ENCODE measurements around the gene DYRK2.

- TF ChIP-seq, protein P1, sequence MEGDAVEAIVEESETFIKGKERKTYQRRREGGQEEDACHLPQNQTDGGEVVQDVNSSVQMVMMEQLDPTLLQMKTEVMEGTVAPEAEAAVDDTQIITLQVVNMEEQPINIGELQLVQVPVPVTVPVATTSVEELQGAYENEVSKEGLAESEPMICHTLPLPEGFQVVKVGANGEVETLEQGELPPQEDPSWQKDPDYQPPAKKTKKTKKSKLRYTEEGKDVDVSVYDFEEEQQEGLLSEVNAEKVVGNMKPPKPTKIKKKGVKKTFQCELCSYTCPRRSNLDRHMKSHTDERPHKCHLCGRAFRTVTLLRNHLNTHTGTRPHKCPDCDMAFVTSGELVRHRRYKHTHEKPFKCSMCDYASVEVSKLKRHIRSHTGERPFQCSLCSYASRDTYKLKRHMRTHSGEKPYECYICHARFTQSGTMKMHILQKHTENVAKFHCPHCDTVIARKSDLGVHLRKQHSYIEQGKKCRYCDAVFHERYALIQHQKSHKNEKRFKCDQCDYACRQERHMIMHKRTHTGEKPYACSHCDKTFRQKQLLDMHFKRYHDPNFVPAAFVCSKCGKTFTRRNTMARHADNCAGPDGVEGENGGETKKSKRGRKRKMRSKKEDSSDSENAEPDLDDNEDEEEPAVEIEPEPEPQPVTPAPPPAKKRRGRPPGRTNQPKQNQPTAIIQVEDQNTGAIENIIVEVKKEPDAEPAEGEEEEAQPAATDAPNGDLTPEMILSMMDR (conservative IDR thresholded peaks at IDR 0.05; ENCODE audit: low read depth in 2 of 2): no peak
- TF ChIP-seq POLR2AphosphoS5 (IDR thresholded peaks at IDR 0.05; ENCODE audit: low read depth) (no peak), ZNF331 (CRISPR knock-in tag; IDR thresholded peaks at IDR 0.05; ENCODE audit: low read depth) (no peak)
- TF ChIP-seq, protein P2, sequence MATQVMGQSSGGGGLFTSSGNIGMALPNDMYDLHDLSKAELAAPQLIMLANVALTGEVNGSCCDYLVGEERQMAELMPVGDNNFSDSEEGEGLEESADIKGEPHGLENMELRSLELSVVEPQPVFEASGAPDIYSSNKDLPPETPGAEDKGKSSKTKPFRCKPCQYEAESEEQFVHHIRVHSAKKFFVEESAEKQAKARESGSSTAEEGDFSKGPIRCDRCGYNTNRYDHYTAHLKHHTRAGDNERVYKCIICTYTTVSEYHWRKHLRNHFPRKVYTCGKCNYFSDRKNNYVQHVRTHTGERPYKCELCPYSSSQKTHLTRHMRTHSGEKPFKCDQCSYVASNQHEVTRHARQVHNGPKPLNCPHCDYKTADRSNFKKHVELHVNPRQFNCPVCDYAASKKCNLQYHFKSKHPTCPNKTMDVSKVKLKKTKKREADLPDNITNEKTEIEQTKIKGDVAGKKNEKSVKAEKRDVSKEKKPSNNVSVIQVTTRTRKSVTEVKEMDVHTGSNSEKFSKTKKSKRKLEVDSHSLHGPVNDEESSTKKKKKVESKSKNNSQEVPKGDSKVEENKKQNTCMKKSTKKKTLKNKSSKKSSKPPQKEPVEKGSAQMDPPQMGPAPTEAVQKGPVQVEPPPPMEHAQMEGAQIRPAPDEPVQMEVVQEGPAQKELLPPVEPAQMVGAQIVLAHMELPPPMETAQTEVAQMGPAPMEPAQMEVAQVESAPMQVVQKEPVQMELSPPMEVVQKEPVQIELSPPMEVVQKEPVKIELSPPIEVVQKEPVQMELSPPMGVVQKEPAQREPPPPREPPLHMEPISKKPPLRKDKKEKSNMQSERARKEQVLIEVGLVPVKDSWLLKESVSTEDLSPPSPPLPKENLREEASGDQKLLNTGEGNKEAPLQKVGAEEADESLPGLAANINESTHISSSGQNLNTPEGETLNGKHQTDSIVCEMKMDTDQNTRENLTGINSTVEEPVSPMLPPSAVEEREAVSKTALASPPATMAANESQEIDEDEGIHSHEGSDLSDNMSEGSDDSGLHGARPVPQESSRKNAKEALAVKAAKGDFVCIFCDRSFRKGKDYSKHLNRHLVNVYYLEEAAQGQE (IDR thresholded peaks at IDR 0.05; ENCODE audit: unreplicated experiment): no peak
Measured at GRCh38 chr12:67665679-67666078, 17.1 kb downstream of the DYRK2 start.

Measured in GM23338 (cell line).